Neural cell (in vitro differentiated cells): ENCODE data around the gene NELL1. TPM values are rescaled to one million over a fixed set of nuclear protein-coding genes. Genes with fewer than 3 reads are reported as not detected.

Experiments
- H2AFZ ChIP-seq: fragments of 200-600, 300-800 bp; sonication (generic), shearing (Covaris generic); 2 replicates; pipeline ENCODE4 v1.6.0; 2014; ENCODE audit warnings: low read depth, mild to moderate bottlenecking, antibody characterized with exemption, low read length, moderate library complexity
- H3F3A ChIP-seq: fragments of 200-600 bp; shearing (Covaris generic); 2 replicates; pipeline ENCODE4 v1.6.1; 2016; ENCODE audit warnings: mild to moderate bottlenecking, moderate library complexity, mixed read lengths, antibody characterized with exemption, low read length; ENCODE audit not compliant: insufficient read depth, poor library complexity, severe bottlenecking
- H3K27ac ChIP-seq: fragments of 200-600, 300-800 bp; sonication (generic), shearing (Covaris generic); 2 replicates; pipeline ENCODE4 v1.5.1; 2014; ENCODE audit warnings: mild to moderate bottlenecking, low read length, moderate library complexity
- H3K27me3 ChIP-seq: fragments of 300-800, 200-600 bp; sonication (generic), shearing (Covaris generic); 2 replicates; pipeline ENCODE4 v1.6.0; 2014; ENCODE audit warnings: mild to moderate bottlenecking, low read depth, low read length, moderate library complexity; ENCODE audit not compliant: insufficient read depth
- H3K36me3 ChIP-seq: fragments of 300-800, 200-600 bp; sonication (generic), shearing (Covaris generic); 2 replicates; pipeline ENCODE4 v1.5.1; 2014; ENCODE audit warnings: mild to moderate bottlenecking, antibody characterized with exemption, low read length, moderate library complexity; ENCODE audit not compliant: insufficient read depth
- H3K4me2 ChIP-seq: fragments of 300-800, 200-600 bp; sonication (generic), shearing (Covaris generic); 2 replicates; pipeline ENCODE4 v1.6.0; 2014; ENCODE audit warnings: mild to moderate bottlenecking, low read length
- H3K4me3 ChIP-seq: fragments of 300-800, 200-600 bp; sonication (generic), shearing (Covaris generic); 2 replicates; pipeline ENCODE4 v1.5.1; 2014; ENCODE audit warnings: mild to moderate bottlenecking, low read length, moderate library complexity
- H3K79me2 ChIP-seq: fragments of 200-600 bp; shearing (Covaris generic); replicated peaks from 2 replicates; pipeline ENCODE4 v1.6.0; 2014; ENCODE audit warnings: mild to moderate bottlenecking, low read length, moderate library complexity; ENCODE audit not compliant: insufficient read depth
- H3K9ac ChIP-seq: fragments of 300-800, 200-600 bp; sonication (generic), shearing (Covaris generic); 2 replicates; pipeline ENCODE4 v1.6.1; 2016; ENCODE audit warnings: mild to moderate bottlenecking, low read length, mixed read lengths
- H3K9me2 ChIP-seq: fragments of 200-600 bp; shearing (Covaris generic); 2 replicates; pipeline ENCODE4 v1.6.1; 2016; ENCODE audit warnings: mild to moderate bottlenecking, low read length, mixed read lengths; ENCODE audit not compliant: insufficient read depth
- H3K9me3 ChIP-seq: fragments of 200-600, 300-800 bp; sonication (generic), shearing (Covaris generic); 2 replicates; pipeline ENCODE4 v1.6.1; 2016; ENCODE audit warnings: mild to moderate bottlenecking, mixed run types, low read length, moderate library complexity, mixed read lengths
- H4K20me1 ChIP-seq: fragments of 200-600 bp; shearing (Covaris generic); 2 replicates; pipeline ENCODE4 v1.6.1; 2016; ENCODE audit warnings: mild to moderate bottlenecking, mixed run types; ENCODE audit not compliant: insufficient read depth
- EP300 ChIP-seq: fragments of 450-650 bp; conservative IDR thresholded peaks from 2 replicates; pipeline ENCODE4 v1.6.1; 2014; ENCODE audit warnings: antibody characterized with exemption, mild to moderate bottlenecking, moderate library complexity; ENCODE audit not compliant: poor library complexity, severe bottlenecking
- EZH2 ChIP-seq: fragments of 200-600, 300-800 bp; shearing (Covaris generic), sonication (generic); IDR thresholded peaks from 2 replicates; pipeline ENCODE4 v1.6.1; 2014; ENCODE audit warnings: antibody characterized with exemption, low read length, borderline replicate concordance, mild to moderate bottlenecking; ENCODE audit not compliant: insufficient read depth, poor library complexity, severe bottlenecking
- MXI1 ChIP-seq: fragments of 450-650 bp; conservative IDR thresholded peaks from 2 replicates; pipeline ENCODE4 v1.6.1; 2014; ENCODE audit warnings: antibody characterized with exemption, mild to moderate bottlenecking; ENCODE audit not compliant: poor library complexity, severe bottlenecking
- POLR2AphosphoS5 ChIP-seq: IDR thresholded peaks from 2 replicates; pipeline ENCODE4 v1.6.1; 2012
- RAD21 ChIP-seq: fragments of 450-650 bp; conservative IDR thresholded peaks from 2 replicates; pipeline ENCODE4 v1.6.1; 2014; ENCODE audit warnings: antibody characterized with exemption, mild to moderate bottlenecking, moderate library complexity
- SMC3 ChIP-seq: fragments of 450-650 bp; conservative IDR thresholded peaks from 2 replicates; pipeline ENCODE4 v1.6.1; 2014; ENCODE audit warnings: antibody characterized with exemption, mild to moderate bottlenecking, moderate library complexity; ENCODE audit not compliant: poor library complexity
- polyA plus RNA-seq: library from polyadenylated mRNA; depleted of rRNA; stranded (reverse); fragments of >200 nt; gene quantifications from 2 replicates; pipeline ENCODE4 v1.2.3, GENCODE V29; 2014
- TF ChIP-seq, protein P1 (sequence below): fragments of 450-650 bp; IDR thresholded peaks from 2 replicates; pipeline ENCODE4 v1.5.1; 2014; ENCODE audit warnings: antibody characterized with exemption, mild to moderate bottlenecking, moderate library complexity; ENCODE audit not compliant: poor library complexity, severe bottlenecking
- TF ChIP-seq, protein P2 (sequence below): IDR thresholded peaks from 2 replicates; pipeline ENCODE4 v1.6.1; 2012; ENCODE audit warnings: borderline replicate concordance

The NELL1 gene
- polyA plus RNA-seq, 1 donor from 2014 or later = 70.4 TPM

GRCh38 chr11:20739107-20739506 is 69.7 kb downstream of the NELL1 start:
- Histone ChIP-seq H3F3A (no peaks in the 10 kb centered on the region), H4K20me1 (no peaks in the 10 kb centered on the region), H3K9ac (no peak overlapping the region), H3K36me3 (no peaks in the 10 kb centered on the region), H3K79me2 (no peaks in the 10 kb centered on the region), H2AFZ (no peak overlapping the region), H3K27ac (no peak overlapping the region), H3K4me3 (peak overlapping the region; percentile 9), H3K27me3 (no peaks in the 10 kb centered on the region), H3K9me3 (no peaks in the 10 kb centered on the region), H3K9me2 (no peaks in the 10 kb centered on the region), H3K4me2 (no peak overlapping the region)
- TF ChIP-seq, protein P1, sequence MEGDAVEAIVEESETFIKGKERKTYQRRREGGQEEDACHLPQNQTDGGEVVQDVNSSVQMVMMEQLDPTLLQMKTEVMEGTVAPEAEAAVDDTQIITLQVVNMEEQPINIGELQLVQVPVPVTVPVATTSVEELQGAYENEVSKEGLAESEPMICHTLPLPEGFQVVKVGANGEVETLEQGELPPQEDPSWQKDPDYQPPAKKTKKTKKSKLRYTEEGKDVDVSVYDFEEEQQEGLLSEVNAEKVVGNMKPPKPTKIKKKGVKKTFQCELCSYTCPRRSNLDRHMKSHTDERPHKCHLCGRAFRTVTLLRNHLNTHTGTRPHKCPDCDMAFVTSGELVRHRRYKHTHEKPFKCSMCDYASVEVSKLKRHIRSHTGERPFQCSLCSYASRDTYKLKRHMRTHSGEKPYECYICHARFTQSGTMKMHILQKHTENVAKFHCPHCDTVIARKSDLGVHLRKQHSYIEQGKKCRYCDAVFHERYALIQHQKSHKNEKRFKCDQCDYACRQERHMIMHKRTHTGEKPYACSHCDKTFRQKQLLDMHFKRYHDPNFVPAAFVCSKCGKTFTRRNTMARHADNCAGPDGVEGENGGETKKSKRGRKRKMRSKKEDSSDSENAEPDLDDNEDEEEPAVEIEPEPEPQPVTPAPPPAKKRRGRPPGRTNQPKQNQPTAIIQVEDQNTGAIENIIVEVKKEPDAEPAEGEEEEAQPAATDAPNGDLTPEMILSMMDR = no peak
- TF ChIP-seq MXI1 (no peak), EP300 (peak; percentile 56), EZH2 (no peak), RAD21 (no peak), POLR2AphosphoS5 (peak; percentile 46)
- TF ChIP-seq, protein P2, sequence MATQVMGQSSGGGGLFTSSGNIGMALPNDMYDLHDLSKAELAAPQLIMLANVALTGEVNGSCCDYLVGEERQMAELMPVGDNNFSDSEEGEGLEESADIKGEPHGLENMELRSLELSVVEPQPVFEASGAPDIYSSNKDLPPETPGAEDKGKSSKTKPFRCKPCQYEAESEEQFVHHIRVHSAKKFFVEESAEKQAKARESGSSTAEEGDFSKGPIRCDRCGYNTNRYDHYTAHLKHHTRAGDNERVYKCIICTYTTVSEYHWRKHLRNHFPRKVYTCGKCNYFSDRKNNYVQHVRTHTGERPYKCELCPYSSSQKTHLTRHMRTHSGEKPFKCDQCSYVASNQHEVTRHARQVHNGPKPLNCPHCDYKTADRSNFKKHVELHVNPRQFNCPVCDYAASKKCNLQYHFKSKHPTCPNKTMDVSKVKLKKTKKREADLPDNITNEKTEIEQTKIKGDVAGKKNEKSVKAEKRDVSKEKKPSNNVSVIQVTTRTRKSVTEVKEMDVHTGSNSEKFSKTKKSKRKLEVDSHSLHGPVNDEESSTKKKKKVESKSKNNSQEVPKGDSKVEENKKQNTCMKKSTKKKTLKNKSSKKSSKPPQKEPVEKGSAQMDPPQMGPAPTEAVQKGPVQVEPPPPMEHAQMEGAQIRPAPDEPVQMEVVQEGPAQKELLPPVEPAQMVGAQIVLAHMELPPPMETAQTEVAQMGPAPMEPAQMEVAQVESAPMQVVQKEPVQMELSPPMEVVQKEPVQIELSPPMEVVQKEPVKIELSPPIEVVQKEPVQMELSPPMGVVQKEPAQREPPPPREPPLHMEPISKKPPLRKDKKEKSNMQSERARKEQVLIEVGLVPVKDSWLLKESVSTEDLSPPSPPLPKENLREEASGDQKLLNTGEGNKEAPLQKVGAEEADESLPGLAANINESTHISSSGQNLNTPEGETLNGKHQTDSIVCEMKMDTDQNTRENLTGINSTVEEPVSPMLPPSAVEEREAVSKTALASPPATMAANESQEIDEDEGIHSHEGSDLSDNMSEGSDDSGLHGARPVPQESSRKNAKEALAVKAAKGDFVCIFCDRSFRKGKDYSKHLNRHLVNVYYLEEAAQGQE = no peak

- no peaks in the 10 kb centered on the region for H4K20me1 ChIP-seq
- no peaks in the 10 kb centered on the region for H3K27me3 ChIP-seq
- H3K4me3 ChIP-seq = peak overlapping the region; percentile 9
- TF ChIP-seq EP300 (peak; percentile 0), SMC3 (no peak)
- TF ChIP-seq, protein P1 = no peak
- TF ChIP-seq, protein P2 = no peak
- no peaks in the 10 kb centered on the region for H3K9me3 ChIP-seq
- H3K27ac ChIP-seq = no peak overlapping the region
- H2AFZ ChIP-seq = no peak overlapping the region
- H3K9ac ChIP-seq = no peak overlapping the region
- H3K79me2 ChIP-seq = no peaks in the 10 kb centered on the region
- H3F3A ChIP-seq = no peaks in the 10 kb centered on the region
- H3K9me2 ChIP-seq = no peaks in the 10 kb centered on the region
- H3K36me3 ChIP-seq = no peaks in the 10 kb centered on the region
- no peak overlapping the region for H3K4me2 ChIP-seq
Observed at GRCh38 chr11:20739577-20739976, 70.2 kb downstream of the NELL1 start.
